Adipocyte (in vitro differentiated cells): ENCODE results near the gene OPCML.

Experiments
- DNase-seq: peaks from one replicate; pipeline ENCODE4 v3.0.0-alpha.2; 2015; ENCODE audit warnings: low read depth
- H3K27me3 ChIP-seq: replicated peaks from 2 replicates; pipeline ENCODE4 v1.7.0; 2013; ENCODE audit warnings: mild to moderate bottlenecking, low read length, moderate library complexity; ENCODE audit not compliant: control insufficient read depth, insufficient read depth
- H3K36me3 ChIP-seq: 2 replicates; pipeline ENCODE4 v1.7.0; 2013; ENCODE audit warnings: low read length, mild to moderate bottlenecking, moderate library complexity; ENCODE audit not compliant: control insufficient read depth, insufficient read depth, severe bottlenecking
- H3K4me1 ChIP-seq: 2 replicates; pipeline ENCODE4 v1.7.0; 2013; ENCODE audit warnings: mild to moderate bottlenecking, low read length, moderate library complexity; ENCODE audit not compliant: control insufficient read depth, insufficient read depth
- H3K4me3 ChIP-seq: 2 replicates; pipeline ENCODE4 v1.7.0; 2013; ENCODE audit warnings: mild to moderate bottlenecking, low read length, moderate library complexity
- H3K9ac ChIP-seq: 2 replicates; pipeline ENCODE4 v1.7.0; 2013; ENCODE audit warnings: mild to moderate bottlenecking, low read length, moderate library complexity
- H3K9me3 ChIP-seq: 2 replicates; pipeline ENCODE4 v1.7.0; 2013; ENCODE audit warnings: mild to moderate bottlenecking, low read length, moderate library complexity; ENCODE audit not compliant: control insufficient read depth

The OPCML gene

DNA sequence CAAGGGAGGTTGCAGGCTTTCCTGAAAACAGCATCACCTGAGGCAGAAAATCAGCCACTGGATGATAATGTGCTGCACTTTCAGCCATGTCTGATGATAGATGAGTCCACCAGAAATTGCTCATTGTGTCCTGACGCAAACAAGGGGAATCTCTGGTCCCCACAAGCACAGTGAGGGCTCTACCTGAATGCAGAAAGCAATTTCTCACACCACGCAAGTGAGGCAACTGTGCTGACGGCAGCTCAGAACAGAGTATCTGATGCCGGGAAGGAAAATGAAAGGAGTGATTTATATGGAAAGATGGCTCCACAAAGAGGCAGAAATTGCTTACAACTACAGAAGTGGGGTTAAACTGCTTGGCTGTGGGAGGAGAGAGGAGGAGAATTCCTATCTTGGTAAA lies 867.1 kb downstream of the OPCML start:
- no peaks in the 10 kb centered on the region for H3K27me3 ChIP-seq
- no peak for DNase-seq
- no peaks in the 10 kb centered on the region for H3K9me3 ChIP-seq
- no peaks in the 10 kb centered on the region for H3K36me3 ChIP-seq
- H3K9ac ChIP-seq: no peak overlapping the region
- H3K4me3 ChIP-seq: no peak overlapping the region
- no peaks in the 10 kb centered on the region for H3K4me1 ChIP-seq

DNA sequence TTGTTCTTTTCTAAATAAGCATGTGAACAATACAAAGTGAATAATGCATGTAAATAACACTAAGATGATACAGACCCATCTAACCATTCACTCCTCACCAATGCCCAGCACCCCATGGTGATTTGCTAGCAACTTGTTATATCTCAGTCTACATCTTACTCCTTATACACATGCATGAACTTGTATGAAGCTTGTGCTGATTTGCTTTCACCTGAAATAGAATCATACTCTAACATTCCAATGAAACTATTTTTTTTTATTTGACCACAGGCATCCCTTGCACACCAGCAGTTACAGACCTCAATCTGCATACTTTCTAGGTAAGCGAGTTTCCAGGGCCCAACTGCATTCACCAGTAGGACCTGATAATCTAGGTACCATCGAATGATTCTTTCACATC lies 873.6 kb downstream of the OPCML start:
- H3K9ac ChIP-seq: no peak overlapping the region
- no peaks in the 10 kb centered on the region for H3K36me3 ChIP-seq
- DNase-seq: no peak
- no peak overlapping the region for H3K4me3 ChIP-seq
- H3K9me3 ChIP-seq: no peaks in the 10 kb centered on the region
- no peaks in the 10 kb centered on the region for H3K4me1 ChIP-seq
- H3K27me3 ChIP-seq: no peaks in the 10 kb centered on the region

DNA sequence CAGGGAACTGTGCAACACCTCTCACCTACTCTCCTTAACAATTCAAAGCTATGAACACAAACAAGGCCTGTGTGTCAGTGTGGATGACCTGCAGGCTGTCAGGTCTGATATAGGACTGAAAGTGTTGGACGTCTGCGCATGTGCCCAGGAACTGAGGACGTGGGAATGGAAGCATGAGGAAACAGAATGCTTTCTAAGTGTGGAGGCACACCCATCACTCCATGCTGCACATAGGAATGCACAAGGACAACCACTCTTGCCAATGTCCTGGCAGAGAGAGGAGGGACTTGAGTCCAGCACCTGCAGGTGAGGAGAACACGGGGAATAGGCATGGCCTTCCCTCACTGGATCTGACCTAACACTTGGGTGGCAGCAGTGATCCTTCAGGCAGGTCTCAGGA lies 874.3 kb downstream of the OPCML start:
- Histone ChIP-seq H3K9ac (no peak overlapping the region), H3K27me3 (no peaks in the 10 kb centered on the region), H3K4me1 (no peaks in the 10 kb centered on the region), H3K9me3 (no peaks in the 10 kb centered on the region), H3K4me3 (no peak overlapping the region), H3K36me3 (no peaks in the 10 kb centered on the region)
- no peak for DNase-seq

DNA sequence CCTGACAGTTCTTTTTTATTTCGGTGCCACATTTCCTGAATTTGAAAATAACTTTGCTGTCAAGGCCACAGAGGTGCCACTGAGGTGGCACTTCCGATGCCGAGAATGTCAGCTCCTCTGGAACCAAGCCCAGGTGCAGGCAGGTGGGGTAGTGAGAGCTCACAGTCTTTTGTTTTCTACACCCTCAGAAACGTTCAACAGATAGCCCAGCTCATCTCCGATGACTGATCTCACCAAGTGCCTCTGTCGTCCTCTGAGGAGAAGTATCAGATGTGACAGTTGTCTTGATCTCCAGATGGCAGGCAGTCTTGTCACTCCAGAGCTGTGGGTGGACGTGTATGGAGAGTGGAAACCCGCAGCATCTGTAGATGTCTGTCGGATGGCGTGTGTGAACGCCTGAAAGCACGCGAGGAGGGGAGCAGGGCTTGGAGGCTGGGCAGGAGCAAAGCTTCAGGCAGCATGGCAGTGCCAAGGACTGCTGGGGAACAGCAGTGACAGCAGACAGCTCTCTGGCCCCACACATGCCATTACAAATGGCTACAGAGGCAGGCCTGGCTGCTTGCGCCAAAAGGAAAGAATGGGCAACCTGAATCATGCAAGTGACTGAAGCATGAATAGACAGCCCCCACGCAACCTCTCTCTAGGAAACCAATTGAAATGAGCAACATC lies 877.0 kb downstream of the OPCML start:
- H3K4me1 ChIP-seq: no peaks in the 10 kb centered on the region
- H3K36me3 ChIP-seq: no peaks in the 10 kb centered on the region
- no peak overlapping the region for H3K9ac ChIP-seq
- DNase-seq: no peak
- H3K9me3 ChIP-seq: no peaks in the 10 kb centered on the region
- H3K27me3 ChIP-seq: no peaks in the 10 kb centered on the region
- H3K4me3 ChIP-seq: no peak overlapping the region

DNA sequence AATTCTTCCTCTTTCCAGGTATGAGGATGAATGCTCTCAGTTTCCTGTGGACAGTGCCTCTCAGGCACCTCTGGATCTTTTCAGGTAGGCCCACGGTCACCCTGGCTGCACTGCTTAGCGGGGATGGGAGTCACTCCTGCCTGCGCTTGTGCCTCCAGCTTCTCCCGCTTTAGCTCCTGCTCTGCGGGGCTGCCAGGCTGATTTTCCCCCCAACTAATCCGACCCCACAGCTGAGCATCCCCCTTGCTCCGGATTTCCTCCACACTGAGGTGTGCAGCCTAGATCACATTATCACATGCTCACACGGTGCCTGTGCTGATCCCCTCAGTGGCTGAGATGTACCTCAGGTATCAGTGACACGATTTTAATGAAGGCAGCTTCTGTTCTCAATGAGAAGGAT lies 879.1 kb downstream of the OPCML start:
- Histone ChIP-seq H3K27me3 (no peaks in the 10 kb centered on the region), H3K4me1 (no peaks in the 10 kb centered on the region), H3K9ac (no peak overlapping the region), H3K9me3 (no peaks in the 10 kb centered on the region), H3K36me3 (no peaks in the 10 kb centered on the region), H3K4me3 (no peak overlapping the region)
- DNase-seq: no peak

DNA sequence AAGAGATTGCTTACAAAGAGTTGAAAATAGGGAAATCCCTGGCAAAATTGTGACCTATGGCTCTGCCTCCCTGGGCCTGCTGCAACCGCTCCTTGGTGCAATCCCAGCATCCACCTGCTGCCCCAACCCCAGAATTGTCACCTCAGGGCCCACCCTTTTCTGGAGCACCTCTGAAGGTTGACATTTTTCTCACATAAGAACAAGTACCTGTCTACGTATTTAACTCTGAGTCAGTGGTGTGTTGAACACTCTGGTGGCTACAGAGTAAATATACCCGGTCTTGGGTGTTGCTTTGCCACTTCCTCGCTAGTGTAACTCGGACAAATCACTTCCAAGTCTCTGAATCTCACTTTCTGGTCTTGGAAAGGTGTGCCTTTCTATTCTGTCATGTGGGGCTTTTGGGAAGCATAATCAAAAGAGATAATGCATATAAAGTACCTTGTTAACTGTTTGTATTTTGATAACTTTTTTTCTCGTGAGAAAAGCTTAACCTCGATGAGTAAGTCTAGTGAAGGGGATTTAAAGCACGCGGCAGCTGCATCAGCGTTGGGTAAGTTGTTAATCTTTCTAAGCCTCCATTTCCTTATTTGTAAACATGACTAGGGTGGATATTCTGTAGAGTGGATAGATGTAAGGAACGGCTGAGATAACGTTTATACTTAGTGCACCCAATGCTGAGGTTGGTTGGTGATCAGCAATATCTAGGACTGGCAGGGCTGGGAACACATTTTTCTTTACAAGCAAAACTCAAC lies 881.2 kb downstream of the OPCML start:
- H3K4me3 ChIP-seq: no peak overlapping the region
- no peak overlapping the region for H3K9ac ChIP-seq
- H3K27me3 ChIP-seq: peaks cover 4% of the 10 kb centered on the region
- H3K9me3 ChIP-seq: no peaks in the 10 kb centered on the region
- DNase-seq: no peak
- no peaks in the 10 kb centered on the region for H3K4me1 ChIP-seq
- no peaks in the 10 kb centered on the region for H3K36me3 ChIP-seq

DNA sequence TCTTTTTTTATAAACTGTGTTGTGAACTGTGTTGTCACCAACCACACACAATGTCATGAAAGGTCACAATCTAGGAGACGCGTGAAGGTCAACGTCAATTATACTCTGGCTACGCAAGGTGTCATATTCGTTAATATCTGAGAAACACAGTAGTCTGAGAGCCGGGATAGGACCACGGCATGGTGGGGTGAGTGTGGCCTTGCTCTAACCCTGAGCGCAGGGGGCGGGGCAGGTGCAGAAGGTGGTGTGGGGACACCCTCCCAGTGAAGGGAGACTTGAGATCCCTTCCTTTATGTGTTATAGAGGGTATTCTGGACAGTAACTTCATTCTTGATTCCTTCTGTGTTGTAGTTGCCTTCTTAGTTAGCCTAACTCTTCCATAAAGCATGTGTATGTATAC lies 883.0 kb downstream of the OPCML start:
- peaks cover 4% of the 10 kb centered on the region for H3K27me3 ChIP-seq
- H3K9ac ChIP-seq: no peak overlapping the region
- H3K4me1 ChIP-seq: no peaks in the 10 kb centered on the region
- H3K4me3 ChIP-seq: no peak overlapping the region
- no peak for DNase-seq
- no peaks in the 10 kb centered on the region for H3K9me3 ChIP-seq
- H3K36me3 ChIP-seq: no peaks in the 10 kb centered on the region

DNA sequence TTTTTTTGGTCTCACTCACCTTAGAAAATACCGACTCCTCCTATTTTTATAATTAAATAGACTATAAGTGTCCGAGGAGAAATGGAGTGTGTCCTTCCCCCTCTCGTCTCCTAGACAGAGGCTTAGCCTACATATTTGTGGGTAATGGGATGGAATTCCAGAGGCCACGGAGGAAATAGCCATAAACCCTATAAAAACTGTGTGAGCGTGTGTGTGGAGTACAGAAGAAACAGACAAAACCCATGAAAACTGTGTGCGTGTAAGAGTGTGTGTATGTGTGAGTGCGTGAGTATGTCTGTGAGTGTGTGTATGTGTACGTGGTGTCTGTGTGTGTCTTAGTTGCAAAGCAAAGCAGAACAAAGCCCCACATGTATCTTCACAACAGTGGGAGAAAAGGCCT lies 883.5 kb downstream of the OPCML start:
- H3K9me3 ChIP-seq: no peaks in the 10 kb centered on the region
- H3K4me1 ChIP-seq: no peaks in the 10 kb centered on the region
- no peaks in the 10 kb centered on the region for H3K36me3 ChIP-seq
- H3K9ac ChIP-seq: no peak overlapping the region
- no peak overlapping the region for H3K4me3 ChIP-seq
- H3K27me3 ChIP-seq: peaks cover 4% of the 10 kb centered on the region
- DNase-seq: peak; percentile 10

DNA sequence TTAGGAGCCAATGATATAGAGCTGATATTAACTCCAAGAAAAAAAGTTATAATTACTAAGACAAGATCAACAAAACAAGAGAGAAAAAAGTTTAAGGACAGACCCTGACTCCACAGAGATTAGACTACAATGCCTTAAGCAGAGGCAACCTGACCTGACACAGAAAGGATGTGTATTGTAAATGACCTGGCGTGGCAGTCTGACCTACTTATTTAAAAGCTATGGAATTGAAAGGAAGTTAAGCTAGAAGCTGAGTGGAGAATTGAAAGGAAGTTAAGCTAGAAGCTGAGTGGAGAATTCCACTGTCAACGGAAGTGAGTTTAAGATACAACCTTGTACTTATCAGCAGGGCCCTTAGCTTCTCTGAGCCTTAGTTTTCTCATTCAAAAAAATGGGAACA lies 885.4 kb downstream of the OPCML start:
- no peak for DNase-seq
- no peaks in the 10 kb centered on the region for H3K36me3 ChIP-seq
- peaks cover 7% of the 10 kb centered on the region for H3K27me3 ChIP-seq
- no peak overlapping the region for H3K9ac ChIP-seq
- H3K9me3 ChIP-seq: no peaks in the 10 kb centered on the region
- no peaks in the 10 kb centered on the region for H3K4me1 ChIP-seq
- H3K4me3 ChIP-seq: no peak overlapping the region

DNA sequence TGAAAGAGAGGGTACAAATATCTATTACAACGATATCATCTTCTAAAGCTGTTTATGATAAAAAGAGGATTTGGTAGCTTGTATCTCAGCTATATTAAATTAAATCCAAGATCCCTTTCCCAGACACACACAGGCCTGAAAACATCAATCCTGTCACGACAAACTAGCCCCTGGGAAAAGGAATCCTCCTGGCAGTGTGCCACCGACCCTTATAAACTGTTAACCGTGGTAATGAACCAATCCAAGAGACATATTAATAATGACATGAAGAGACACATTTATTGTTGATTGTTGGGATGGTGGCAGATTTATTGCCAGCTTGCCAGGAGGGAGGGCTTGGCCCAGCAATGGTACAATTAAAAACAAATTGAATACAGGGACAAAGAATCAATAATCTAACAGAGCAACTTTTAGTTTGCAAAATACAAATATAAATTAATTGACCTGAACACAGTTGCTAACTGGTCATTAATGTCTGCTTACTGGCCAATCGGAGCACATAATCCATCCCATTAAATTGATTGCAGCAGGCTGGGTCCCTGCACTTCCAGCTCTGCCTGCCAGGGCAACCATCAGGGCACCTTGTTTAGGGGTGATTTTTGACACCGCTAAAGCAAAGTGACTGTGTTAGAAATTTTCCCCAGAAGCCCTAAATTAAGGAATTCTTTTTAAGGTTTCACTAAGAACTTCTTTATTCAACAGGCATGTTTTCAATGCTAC lies 887.6 kb downstream of the OPCML start:
- no peaks in the 10 kb centered on the region for H3K9me3 ChIP-seq

DNA sequence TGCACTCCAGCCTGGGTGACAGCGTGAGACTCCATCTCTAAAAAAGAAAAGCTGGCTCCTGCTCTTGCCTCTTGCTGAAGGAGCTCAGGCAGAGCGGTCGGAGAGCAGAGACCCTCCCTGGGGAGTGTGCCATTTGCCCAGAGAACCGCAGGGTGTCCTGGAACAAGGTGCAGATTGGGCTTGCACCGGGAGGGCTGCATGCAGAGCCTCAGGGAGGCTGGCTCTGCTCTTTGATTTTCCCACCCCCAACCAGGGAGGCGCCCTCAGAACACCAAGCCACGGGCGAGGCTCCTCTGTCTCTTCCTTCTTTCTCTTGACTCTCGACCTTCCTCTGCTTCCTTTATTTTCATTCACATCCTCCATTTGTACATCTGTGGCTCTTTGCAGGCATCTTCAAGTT lies 889.1 kb downstream of the OPCML start:
- Histone ChIP-seq H3K9ac (no peak overlapping the region), H3K4me1 (no peaks in the 10 kb centered on the region), H3K4me3 (no peak overlapping the region), H3K9me3 (no peaks in the 10 kb centered on the region), H3K27me3 (peaks cover 7% of the 10 kb centered on the region), H3K36me3 (no peaks in the 10 kb centered on the region)
- no peak for DNase-seq

More for the DNA sequence above, 887.6 kb downstream of the OPCML start:
- Histone ChIP-seq H3K27me3 (peaks cover 7% of the 10 kb centered on the region), H3K4me1 (no peaks in the 10 kb centered on the region), H3K9ac (no peak overlapping the region), H3K36me3 (no peaks in the 10 kb centered on the region), H3K4me3 (no peak overlapping the region)
- DNase-seq: no peak
